Measurements from ENCODE around the gene EXOSC10. TPM values are rescaled to one million over a fixed set of nuclear protein-coding genes. Genes with fewer than 3 reads are reported as not detected.
A peak's percentile ranks its signal among the peaks of the same experiment; 100 is the strongest.

The EXOSC10 gene
- total and polyA plus RNA-seq, 2 experiments from 2014 or later: 47.0 to 47.2 TPM

GRCh38 chr1:11059968-11060830 lies 39.5 kb downstream of the EXOSC10 start, which contains the start of gene SRM:
TSS of gene SRM (minus strand) at chr1:11060018. CDS start at chr1:11059943, 75 bp downstream.
- under 1% methylated on average over 46 of the region's 83 CpGs for WGBS (ENCODE audit: low lambda C conversion rate, missing lambda C conversion rate)
- peaks cover 8% of the 10 kb centered on the region for H3K4me1 ChIP-seq (ENCODE audit: insufficient read depth)
- H3K27me3 ChIP-seq: no peaks in the 10 kb centered on the region
- H3K4me2 ChIP-seq: peak within 1 kb of the TSS; percentile 98
- peak within 1 kb of the TSS; percentile 89 for H2AFZ ChIP-seq
- H3K27ac ChIP-seq: peak within 1 kb of the TSS; percentile 60
- no peaks in the 10 kb centered on the region for H4K20me1 ChIP-seq (ENCODE audit: insufficient read depth, poor library complexity, severe bottlenecking)
- no peaks in the 10 kb centered on the region for H3K9me3 ChIP-seq (ENCODE audit: low read depth)
- peak within 1 kb of the TSS; percentile 98 for H3K4me3 ChIP-seq
- peak; percentile 97 for DNase-seq (ENCODE audit: low spot score)
- TF ChIP-seq CTCF (IDR thresholded peaks at IDR 0.05; ENCODE audit: poor library complexity) (no peak), EZH2phosphoT487 (IDR thresholded peaks at IDR 0.05; ENCODE audit: low read depth, severe bottlenecking, unreplicated experiment) (no peak), EZH2 (IDR thresholded peaks at IDR 0.05; ENCODE audit: borderline replicate concordance) (no peak)
- H3K9me2 ChIP-seq (replicated peaks; ENCODE audit: insufficient read depth): no peaks in the 10 kb centered on the region
- peaks cover 20% of the 10 kb centered on the region for H3K79me2 ChIP-seq
- peaks cover 4% of the 10 kb centered on the region for H3K36me3 ChIP-seq (replicated peaks; ENCODE audit: insufficient read depth, low read depth)

GRCh38 chr1:11059155-11059967 lies 40.3 kb downstream of the EXOSC10 start:
- H3K27ac ChIP-seq: peak overlapping the region; percentile 53
- no peaks in the 10 kb centered on the region for H3K27me3 ChIP-seq
- H3K79me2 ChIP-seq: peaks cover 20% of the 10 kb centered on the region
- peaks cover 8% of the 10 kb centered on the region for H3K4me1 ChIP-seq (ENCODE audit: insufficient read depth)
- H2AFZ ChIP-seq: peak overlapping the region; percentile 89
- peak overlapping the region; percentile 98 for H3K4me3 ChIP-seq
- no peaks in the 10 kb centered on the region for H3K9me2 ChIP-seq (replicated peaks; ENCODE audit: insufficient read depth)
- no peaks in the 10 kb centered on the region for H3K9me3 ChIP-seq (ENCODE audit: low read depth)
- H4K20me1 ChIP-seq (ENCODE audit: insufficient read depth, poor library complexity, severe bottlenecking): no peaks in the 10 kb centered on the region
- no peak for DNase-seq (ENCODE audit: low spot score)
- TF ChIP-seq EZH2 (IDR thresholded peaks at IDR 0.05; ENCODE audit: borderline replicate concordance) (no peak), CTCF (IDR thresholded peaks at IDR 0.05; ENCODE audit: poor library complexity) (peak; percentile 19)
- H3K36me3 ChIP-seq (replicated peaks; ENCODE audit: insufficient read depth, low read depth): no peaks in the 10 kb centered on the region
- H3K4me2 ChIP-seq: peak overlapping the region; percentile 98
- WGBS (ENCODE audit: low lambda C conversion rate, missing lambda C conversion rate): 3% methylated on average over 47 of the region's 72 CpGs

- Histone ChIP-seq H3K4me1 (ENCODE audit: insufficient read depth) (peaks cover 8% of the 10 kb centered on the region), H3K9me3 (ENCODE audit: low read depth) (no peaks in the 10 kb centered on the region), H3K27ac (no peak overlapping the region), H3K4me2 (peak overlapping the region; percentile 98), H2AFZ (peak overlapping the region; percentile 89), H3K4me3 (peak overlapping the region; percentile 98), H3K27me3 (no peaks in the 10 kb centered on the region), H3K79me2 (peaks cover 20% of the 10 kb centered on the region), H4K20me1 (ENCODE audit: insufficient read depth, poor library complexity, severe bottlenecking) (no peaks in the 10 kb centered on the region), H3K9me2 (replicated peaks; ENCODE audit: insufficient read depth) (no peaks in the 10 kb centered on the region), H3K36me3 (replicated peaks; ENCODE audit: insufficient read depth, low read depth) (no peaks in the 10 kb centered on the region)
- 55% methylated on average over 28 of the region's 28 CpGs for WGBS (ENCODE audit: low lambda C conversion rate, missing lambda C conversion rate)
- DNase-seq (ENCODE audit: low spot score): no peak
- TF ChIP-seq EZH2 (IDR thresholded peaks at IDR 0.05; ENCODE audit: borderline replicate concordance): no peak
- TF ChIP-seq EZH2phosphoT487 (IDR thresholded peaks at IDR 0.05; ENCODE audit: low read depth, severe bottlenecking, unreplicated experiment): no peak
- TF ChIP-seq CTCF (IDR thresholded peaks at IDR 0.05; ENCODE audit: poor library complexity): no peak
Measured at GRCh38 chr1:11058595-11059154, 41.0 kb downstream of the EXOSC10 start.

Measured in hepatocyte (in vitro differentiated cells).